ENCODE results near the gene TET2. TPM values are rescaled to one million over a fixed set of nuclear protein-coding genes. Genes with fewer than 3 reads are reported as not detected.
"Not testable (repeated sequence)": the region's sequence is repeated elsewhere in the genome, so short reads cannot be mapped to it uniquely, and the experiment has no call there.

The TET2 gene
- polyA plus RNA-seq, 4 donors: 22.3 to 25.3 (median 24.1) TPM

DNA sequence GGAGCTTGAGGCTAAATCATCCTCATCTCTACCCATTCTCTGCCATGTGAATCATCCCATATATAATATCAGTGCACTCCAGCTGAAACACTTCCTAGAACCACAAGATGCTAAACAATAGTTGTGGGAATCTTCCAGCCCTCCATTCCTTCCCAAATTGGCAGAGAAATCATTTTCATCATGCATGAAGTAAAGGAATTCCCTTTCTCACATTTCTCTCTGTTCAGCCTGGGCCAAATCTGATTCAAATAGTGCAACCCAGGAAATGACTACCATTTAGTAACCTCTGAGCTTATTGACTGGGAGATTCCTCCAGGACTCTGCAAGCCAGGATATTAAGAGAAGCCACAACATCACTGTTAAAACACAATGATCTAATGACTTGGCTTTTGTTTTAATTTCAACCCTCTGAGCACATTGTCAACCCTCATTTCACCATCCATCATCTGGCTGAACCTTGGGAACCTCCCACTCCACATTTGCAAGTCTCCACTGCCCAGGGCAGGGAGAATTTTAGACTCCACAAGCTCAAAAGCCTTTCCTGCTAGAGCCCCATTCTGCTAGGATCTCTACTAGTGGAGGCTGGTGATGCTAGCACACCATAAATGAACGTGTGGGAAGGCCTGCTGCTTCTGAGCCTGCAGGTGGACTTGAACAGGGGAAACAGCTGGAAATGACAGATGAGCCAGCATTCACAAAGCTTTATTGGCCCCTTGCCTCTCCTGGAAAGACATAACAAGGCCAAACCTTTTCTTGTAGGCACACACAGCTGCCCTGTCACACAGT is 133.9 kb downstream of the TET2 start:
- DNase-seq (ENCODE audit: low read depth in 4 of 4, low spot score in 3 of 4): no peak

DNA sequence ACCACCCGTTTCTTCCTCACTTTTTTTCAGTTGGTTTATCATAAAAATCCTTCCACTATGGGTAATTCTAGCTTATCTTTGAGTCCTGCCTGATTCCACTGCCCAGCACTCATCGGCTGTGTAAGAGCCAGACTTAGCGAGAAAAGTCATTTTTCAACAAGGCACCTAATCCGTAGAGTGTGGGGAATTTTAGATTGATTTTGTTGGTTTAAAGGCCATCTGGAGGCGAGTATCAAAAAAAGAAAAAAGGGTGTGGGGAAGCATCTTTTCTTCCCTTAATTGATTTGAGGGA is 134.4 kb downstream of the TET2 start:
- no peak for DNase-seq (ENCODE audit: low read depth in 4 of 4, low spot score in 3 of 4)

DNA sequence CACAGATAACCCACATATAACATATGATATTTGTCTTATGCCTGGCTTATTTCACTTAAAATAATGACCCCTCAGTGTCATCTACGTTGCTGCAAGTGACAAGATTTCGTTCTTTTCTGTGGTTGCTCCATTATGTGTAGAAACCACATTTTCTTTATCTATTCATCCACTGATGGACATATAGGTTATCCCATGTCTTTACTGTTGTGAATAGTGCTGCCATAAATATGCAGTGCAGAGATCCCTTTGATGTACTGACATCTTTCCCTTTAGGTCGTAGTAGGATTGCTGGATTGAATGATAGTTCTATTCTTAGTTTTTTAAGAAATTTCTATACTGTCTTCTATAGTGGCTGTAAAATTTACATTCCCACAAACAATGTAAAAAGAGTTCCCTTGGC is 135.8 kb downstream of the TET2 start:
- DNase-seq (ENCODE audit: low read depth in 4 of 4, low spot score in 3 of 4): no peak

DNA sequence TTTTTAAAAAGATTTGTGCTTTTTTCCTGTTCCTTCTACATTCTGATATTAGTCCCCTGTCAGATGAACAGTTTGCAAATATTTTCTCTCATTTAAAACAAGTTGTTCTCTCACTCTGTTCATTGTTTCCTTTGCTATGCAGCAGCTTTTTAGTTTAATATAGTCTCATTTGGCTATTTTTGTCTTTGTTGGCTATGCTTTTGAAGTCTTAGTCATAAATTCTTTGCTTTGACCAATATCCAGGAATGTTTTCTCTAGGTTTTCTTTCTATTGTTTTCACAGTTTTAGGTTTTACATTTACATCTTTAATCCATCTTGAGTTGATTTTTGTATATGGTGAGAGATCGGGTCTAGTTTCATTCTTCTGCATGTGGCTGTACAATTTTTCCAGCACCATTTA is 136.8 kb downstream of the TET2 start:
- DNase-seq (ENCODE audit: low read depth in 4 of 4, low spot score in 3 of 4): no peak

DNA sequence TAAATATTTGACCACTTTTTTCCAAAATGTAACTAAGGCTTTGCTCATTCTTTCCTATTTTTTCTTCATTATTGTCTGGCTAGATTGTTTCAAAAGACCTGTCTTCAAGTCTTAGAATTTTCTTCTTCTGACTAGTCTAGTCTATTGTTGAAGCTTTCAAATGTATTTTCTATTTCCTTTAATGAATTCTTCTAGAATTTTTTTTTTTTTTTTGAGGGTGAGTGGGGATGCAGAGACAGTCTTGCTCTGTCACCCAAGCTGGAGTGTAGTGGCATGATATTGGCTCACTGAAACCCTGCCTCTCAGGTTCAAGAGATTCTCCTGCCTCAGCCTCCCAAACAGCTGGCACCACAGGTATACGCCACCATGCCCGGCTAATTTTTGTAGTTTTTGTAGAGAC is 141.4 kb downstream of the TET2 start:
- no peak for DNase-seq (ENCODE audit: low read depth in 4 of 4, low spot score in 3 of 4)

DNA sequence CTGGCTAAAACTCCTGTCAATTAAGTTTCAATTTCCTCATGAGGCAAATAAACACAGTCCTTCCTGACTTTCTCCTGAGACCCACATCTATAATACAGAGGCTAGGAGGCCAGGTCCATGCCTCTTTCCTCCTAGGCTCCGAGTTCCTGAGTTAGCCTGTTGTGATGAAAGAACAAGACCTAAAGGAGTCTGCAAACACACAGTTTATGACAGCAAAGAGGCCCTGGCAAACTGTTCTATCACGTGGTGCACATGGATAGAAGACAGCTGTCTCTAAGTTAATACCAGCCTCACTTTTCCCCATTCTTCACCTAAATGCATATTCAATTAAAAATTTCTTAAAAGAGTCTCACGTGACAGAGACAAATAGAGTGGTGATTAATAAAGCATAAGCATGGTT is 145.2 kb downstream of the TET2 start:
- no peak for DNase-seq (ENCODE audit: low read depth in 4 of 4, low spot score in 3 of 4)

DNA sequence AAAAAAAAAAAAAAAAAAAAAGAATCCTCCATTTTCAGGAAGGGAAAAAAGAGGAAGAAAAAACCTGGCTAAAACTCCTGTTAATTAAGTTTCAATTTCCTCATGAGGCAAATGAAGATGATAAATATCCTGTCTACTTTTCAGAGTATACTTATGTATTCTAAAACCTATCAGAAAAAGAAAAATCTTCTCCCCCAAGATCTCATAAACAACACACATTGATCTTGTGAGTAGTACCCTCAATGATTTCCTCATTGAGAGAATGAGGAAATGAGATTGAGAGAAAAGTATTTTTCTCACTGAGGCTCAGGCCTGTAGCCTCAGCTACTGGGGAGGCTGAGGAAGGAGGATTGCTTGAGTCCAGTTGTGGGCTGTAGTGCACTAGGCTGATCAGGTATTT is 146.7 kb downstream of the TET2 start:
- DNase-seq (ENCODE audit: low read depth in 4 of 4, low spot score in 3 of 4): no peak

DNA sequence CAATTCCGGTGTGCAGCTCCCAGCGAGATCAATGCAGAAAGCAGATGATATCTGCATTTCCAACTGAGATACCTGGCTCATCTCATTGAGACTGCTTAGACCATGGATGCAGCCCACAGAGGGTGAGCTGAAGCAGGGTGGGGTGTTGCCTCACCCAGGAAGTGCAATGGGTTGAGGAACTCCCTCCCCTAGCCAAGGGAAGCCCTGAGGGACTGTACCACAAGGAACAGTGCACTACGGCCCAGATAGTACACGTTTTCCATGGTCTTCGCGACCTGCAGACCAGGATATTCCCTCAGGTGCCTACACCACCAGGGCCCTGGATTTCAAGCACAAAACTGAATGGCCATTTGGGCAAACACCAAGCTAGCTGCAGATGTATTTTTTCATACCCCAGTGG is 150.0 kb downstream of the TET2 start:
- no peak for DNase-seq (ENCODE audit: low read depth in 4 of 4, low spot score in 3 of 4)

DNA sequence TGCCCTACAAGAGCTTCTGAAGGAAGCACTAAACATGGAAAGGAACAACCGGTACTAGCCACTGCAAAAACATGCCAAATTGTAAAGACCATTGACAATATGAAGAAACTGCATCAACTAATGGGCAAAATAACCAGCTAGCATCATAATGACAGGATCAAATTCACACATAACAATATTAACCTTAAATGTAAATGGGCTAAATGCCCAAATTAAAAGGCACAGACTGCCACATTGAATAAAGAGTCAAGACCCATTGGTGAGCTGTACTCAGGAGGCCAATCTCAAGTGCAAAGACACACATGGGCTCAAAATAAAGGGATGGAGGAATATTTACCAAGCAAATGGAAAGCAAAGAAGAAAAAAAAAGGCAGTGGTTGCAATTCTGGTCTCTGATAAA is 152.4 kb downstream of the TET2 start:
- DNase-seq (ENCODE audit: low read depth in 4 of 4, low spot score in 3 of 4): not testable (repeated sequence)

DNA sequence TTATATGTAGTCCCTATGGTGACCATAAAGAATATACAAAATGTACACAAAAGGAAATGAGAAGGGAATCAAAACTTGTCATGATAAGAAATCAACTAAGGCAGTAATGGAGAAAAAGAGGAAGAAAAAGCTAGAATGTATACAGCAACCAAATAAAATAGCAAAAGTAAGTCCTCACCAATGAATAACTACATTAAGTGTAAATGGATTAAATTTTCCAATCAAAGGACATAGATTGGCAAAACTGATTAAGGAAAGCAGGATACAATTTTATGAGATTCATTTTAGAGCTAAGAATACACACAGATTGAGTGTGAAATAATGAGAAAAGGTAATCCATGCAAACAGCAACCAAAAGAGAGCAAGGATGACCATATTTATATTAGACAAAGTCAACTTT is 157.4 kb downstream of the TET2 start:
- DNase-seq (ENCODE audit: low read depth in 4 of 4, low spot score in 3 of 4): no peak

DNA sequence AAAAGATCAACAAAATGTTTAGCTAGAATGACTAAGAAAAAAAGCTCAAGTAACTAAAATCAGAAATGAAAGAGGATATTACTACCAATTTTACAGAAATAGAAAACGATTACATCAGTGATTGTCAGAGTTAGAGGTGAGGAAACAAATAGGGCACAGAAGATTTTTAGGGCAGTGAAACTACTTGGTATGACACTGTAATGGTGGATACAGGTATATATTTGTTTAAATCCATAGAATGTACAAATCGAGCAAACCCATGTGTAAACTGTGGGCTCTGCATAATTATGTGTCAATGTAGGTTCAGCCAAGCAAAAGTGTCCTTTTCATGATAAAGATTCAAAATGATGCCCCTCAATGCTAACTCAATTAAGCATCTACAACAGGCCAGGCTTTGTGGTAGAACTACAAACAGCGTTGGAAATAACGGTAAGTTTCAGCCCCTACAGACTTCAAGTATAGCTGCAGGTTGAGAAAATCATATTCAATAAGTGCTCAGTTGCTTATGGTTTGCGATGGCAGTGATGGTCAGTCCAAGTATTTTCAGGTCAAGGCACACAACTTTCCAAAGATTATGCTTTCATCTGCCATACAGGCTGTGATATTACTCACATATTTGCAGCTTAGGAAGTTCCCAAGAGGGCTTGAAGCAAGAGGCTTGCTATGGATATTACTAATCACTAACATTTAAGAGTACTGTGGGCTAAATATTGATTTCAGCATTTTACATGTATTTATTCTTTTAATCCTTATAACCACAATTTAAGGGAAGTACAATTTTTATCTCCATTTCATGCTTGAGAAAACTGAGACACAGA is 158.6 kb downstream of the TET2 start:
- DNase-seq (ENCODE audit: low read depth in 4 of 4, low spot score in 3 of 4): no peak

DNA sequence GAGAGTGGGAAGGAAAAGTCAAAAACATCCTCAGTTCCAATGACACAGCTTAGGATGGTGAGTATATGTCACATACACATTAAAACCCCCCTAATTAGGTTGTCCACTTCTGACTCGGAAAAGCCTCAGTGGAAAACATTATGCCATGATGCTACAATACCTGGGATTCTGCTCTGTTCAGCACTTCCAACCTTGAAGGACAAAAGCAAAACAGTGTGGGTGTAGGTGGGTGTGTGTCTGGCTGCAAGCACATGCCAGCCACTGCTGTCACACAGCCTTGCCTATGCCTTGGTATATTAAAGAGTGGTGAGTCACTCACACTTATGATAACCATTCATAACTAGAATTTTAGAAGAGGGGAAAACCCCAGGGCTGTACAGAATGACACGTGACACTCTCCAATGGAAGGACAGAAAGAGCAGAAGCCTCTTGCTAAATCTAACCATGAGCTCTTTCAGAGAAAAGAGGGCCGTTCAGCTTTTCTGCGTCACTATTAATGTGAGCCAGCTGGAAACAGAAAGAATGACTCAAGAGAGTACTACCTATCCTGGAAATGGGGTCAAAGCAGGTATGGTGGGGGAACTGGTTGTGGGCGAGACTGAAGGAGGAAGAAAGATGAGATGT is 159.6 kb downstream of the TET2 start:
- no peak for DNase-seq (ENCODE audit: low read depth in 4 of 4, low spot score in 3 of 4)

DNA sequence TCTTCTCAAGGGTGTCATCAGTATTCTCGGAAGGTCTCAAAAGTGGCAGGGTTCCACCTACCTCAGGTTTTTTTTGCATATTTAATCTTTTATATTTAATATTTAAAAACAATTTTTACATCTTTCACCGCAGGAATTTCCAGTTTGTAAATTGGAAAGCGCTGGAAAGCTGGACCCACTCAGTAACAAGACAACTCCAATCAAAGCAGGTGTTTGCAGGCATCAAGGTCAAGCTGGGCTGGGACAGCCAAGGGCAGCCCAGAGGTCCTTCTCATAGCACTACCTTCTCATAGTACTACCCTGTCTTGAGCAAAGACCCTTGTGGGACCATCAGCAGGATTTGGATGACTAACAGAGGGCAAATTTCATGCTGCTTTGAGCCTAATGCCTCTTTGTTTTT is 160.1 kb downstream of the TET2 start:
- DNase-seq (ENCODE audit: low read depth in 4 of 4, low spot score in 3 of 4): no peak

DNA sequence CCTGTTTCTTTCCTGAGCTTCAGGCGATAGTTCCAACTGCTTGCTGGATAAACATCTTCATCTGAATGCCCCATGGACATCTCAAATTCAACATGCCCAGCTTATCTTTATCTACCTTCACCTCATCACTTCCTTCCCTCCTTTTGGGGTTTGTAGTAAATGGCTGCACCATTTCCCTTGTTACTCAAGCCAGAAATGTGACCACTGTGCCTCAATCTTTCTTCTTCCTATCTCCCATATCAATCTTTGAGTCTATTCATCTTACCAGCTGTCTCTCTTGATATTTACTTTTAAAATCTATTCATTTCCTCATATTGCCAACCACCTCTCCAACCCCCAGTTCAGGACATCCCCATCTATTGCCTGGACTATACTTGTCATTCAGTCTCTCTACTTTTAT is 171.8 kb downstream of the TET2 start:
- DNase-seq (ENCODE audit: low read depth in 4 of 4, low spot score in 3 of 4): no peak

DNA sequence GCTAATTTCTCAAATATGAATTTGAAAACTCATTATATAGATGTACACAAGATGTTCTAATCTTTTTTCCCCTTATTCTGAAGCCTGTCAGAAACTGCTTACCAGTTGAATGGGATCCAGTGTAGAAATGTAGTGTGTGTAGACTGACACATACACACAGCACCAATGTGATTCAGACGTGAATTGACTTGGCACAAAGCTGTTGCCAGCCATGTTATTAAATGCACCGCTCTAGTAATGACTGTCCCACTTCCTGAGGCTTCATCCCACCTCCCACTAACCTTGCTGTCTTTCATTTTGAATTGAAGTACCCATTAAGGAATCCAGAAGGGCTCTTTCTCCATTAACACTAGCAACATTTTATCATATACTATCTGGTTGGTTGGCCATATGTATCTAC is 180.5 kb downstream of the TET2 start:
- DNase-seq (ENCODE audit: low read depth in 4 of 4, low spot score in 3 of 4): no peak

DNA sequence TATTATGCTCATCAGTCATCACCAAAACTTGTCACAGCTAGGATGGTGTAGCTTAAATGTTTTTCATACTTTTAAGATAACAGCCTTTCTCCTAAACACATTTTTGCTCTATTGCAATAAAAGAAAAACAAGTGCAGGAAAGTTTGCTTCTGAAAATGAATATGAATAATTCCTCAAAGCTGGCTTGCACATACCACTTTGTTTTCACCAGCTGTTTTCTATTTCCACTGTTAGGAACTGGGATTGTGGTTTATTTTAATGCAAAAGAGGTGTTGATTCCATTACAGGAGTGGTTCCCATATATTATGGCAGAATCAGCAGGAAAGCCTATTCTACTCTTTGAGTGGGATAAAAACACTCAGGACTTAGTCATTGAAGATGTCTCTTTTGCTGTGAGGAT is 181.3 kb downstream of the TET2 start:
- no peak for DNase-seq (ENCODE audit: low read depth in 4 of 4, low spot score in 3 of 4)

DNA sequence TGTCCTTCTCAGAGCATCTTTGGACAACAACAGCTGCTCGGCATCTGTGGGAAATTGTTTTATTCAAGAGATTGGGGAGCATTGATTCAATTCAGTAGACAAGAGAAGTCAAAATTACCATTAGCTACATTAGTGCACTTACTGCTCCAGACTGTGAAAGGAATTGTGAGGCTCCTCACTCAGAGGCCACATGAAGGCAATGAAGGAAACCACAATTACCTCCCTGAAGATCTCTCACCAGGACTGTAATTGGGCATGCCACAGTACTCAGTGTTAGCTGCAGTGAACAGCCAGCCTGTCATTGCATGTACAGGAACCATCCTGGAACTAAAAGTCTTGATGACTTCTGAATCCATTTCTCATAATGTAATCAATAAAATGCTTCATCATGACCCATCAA is 182.4 kb downstream of the TET2 start:
- no peak for DNase-seq (ENCODE audit: low read depth in 4 of 4, low spot score in 3 of 4)
